Psoas muscle (tissue), 8 donors: ENCODE results near the gene UFSP2. TPM values are rescaled to one million over a fixed set of nuclear protein-coding genes. Genes with fewer than 3 reads are reported as not detected.
A peak's percentile ranks its signal among the peaks of the same experiment; 100 is the strongest.

Experiments used
- ATAC-seq, 4 donors: fragments of 200-7000 bp; cut with Tn5 transposase; one replicate each; pipeline ENCODE4 v1.9.1; 2020; ENCODE audit warnings: moderate library complexity in 3 of 4, mild to moderate bottlenecking in 2 of 4
- DNase-seq, 2 donors: peaks; one replicate each; pipeline ENCODE4 v3.0.0-alpha.2; 2020
- H3K27ac ChIP-seq: fragments of 200-600 bp; one replicate; pipeline ENCODE4 v1.8.0; 2022
- H3K27me3 ChIP-seq, 3 donors: fragments of 200-600 bp in 1 of 3; one replicate each; pipeline versions ENCODE4 v1.6.1 to v1.8.0; 2013 to 2022; ENCODE audit warnings: low read length in 2 of 3, mild to moderate bottlenecking in 2 of 3, moderate library complexity in 1 of 3; ENCODE audit not compliant: insufficient read depth in 3 of 3
- H3K36me3 ChIP-seq, 2 donors: fragments of 200-600 bp in 1 of 2; one replicate each; pipeline versions ENCODE4 v1.6.1 to v1.8.0; 2013 to 2022; ENCODE audit warnings: low read depth in 1 of 2, mild to moderate bottlenecking in 1 of 2, moderate library complexity in 1 of 2; ENCODE audit not compliant: insufficient read depth in 1 of 2
- H3K4me1 ChIP-seq: fragments of 200-600 bp; one replicate; pipeline ENCODE4 v1.8.0; 2022
- H3K4me3 ChIP-seq: fragments of 200-600 bp; one replicate; pipeline ENCODE4 v1.8.0; 2022; ENCODE audit warnings: mild to moderate bottlenecking
- H3K9me3 ChIP-seq: fragments of 200-600 bp; one replicate; pipeline ENCODE4 v1.8.0; 2022
- CTCF ChIP-seq: fragments of 200-600 bp; IDR thresholded peaks from one replicate; pipeline ENCODE4 v1.8.0; 2022; ENCODE audit warnings: antibody characterized with exemption
- WGBS, 3 donors: extraction: QIAGEN DNeasy Blood & Tissue Kit; methylation state at CpG; one replicate each; pipeline versions ENCODE4 v1.1.6 to v1.1.7; 2013; 5-methylcytosine and 5-hydroxymethylcytosine counted together
- intact Hi-C, 2 donors: fragments of 100-400 bp; cut with DNase I; formaldehyde crosslinking; loops; one replicate each; pipeline versions ENCODE4 v1.11.0 to v1.14.2; 2022
- polyA plus RNA-seq, 3 donors: library from polyadenylated mRNA; stranded (reverse); fragments of 200-250 nt; gene quantifications; one replicate each; pipeline ENCODE4 v1.2.3, GENCODE V29; 2013
- total RNA-seq, 4 donors: library from RNA; stranded (reverse); fragmentation: NEBNext Ultra II Directional in 2 of 4; extraction: Animal tissue kit (Norgen Biotek cat#: 25700) in 2 of 4; gene quantifications; one replicate each; pipeline versions ENCODE4 v1.2.1 to v1.2.4, GENCODE V29; 2021 to 2023
- donor health status: healthy with polysubstance abuse.
- donor health status: DM: no; HTN: no; CAD: no; lungs with moderate emphysema.
- donor health status: Bipolar disorder and iron deficiency.
- donor health status: healthy.
- donor health status: DM: yes; HTN: yes; CAD: no.
- donor health status: DM: no; HTN: no; CAD: no.
- donor health status: DM: no; HTN: no; CAD: no.
- donor health status: DM: yes; HTN: yes; CAD: no.

The UFSP2 gene
- total and polyA plus RNA-seq, 7 donors: 22.5 to 45.5 (median 33.8) TPM

- 57 to 65% (median 58%) methylated on average over 8 of the region's 8 CpGs for WGBS, 3 donors
- H3K9me3 ChIP-seq: no peaks in the 10 kb centered on the region
- ATAC-seq: no peak
- H3K27me3 ChIP-seq: no peaks in the 10 kb centered on the region
- peaks cover 4 to 64% of the 10 kb centered on the region in 2 donors for H3K36me3 ChIP-seq
- peak overlapping the region; percentile 17 for H3K4me3 ChIP-seq
- no peak for TF ChIP-seq CTCF
- peaks cover 15% of the 10 kb centered on the region for H3K4me1 ChIP-seq
- intact Hi-C loops: loop anchor here (5.0 to 10.0 kb wide), 5 partner anchors 193 to 745 kb away; partner anchors contain the start of genes CFAP97 (in 1 of the 2), SLC25A4 (in 1 of the 2) and SNX25 (in 1 of the 2)
- no peak for DNase-seq
- H3K27ac ChIP-seq: peak overlapping the region; percentile 34
Observed at GRCh38 chr4:185399466-185399865, 26.3 kb downstream of the UFSP2 start.

- H3K4me3 ChIP-seq: peak overlapping the region; percentile 84
- no peaks in the 10 kb centered on the region for H3K27me3 ChIP-seq
- H3K4me1 ChIP-seq: peaks cover 15% of the 10 kb centered on the region
- WGBS, 3 donors: 16 to 40% (median 34%) methylated on average over 2 of the region's 2 CpGs
- ATAC-seq (no peak), DNase-seq (no peak)
- peak overlapping the region; percentile 100 for H3K27ac ChIP-seq
- no peaks in the 10 kb centered on the region for H3K9me3 ChIP-seq
- intact Hi-C loops: loop anchor here (5.0 to 10.0 kb wide), 5 partner anchors 194 to 744 kb away; partner anchors contain the start of genes CFAP97 (in 1 of the 2), SLC25A4 (in 1 of the 2) and SNX25 (in 1 of the 2)
- TF ChIP-seq CTCF: no peak
- peaks cover 4 to 56% of the 10 kb centered on the region in 2 donors for H3K36me3 ChIP-seq
Observed at GRCh38 chr4:185398618-185399017, 27.1 kb downstream of the UFSP2 start.

- intact Hi-C loops: loop anchor here (5.0 to 10.0 kb wide), 5 partner anchors 192 to 742 kb away; partner anchors contain the start of genes CFAP97 (in 1 of the 2), SLC25A4 (in 1 of the 2) and SNX25 (in 1 of the 2)
- peaks cover 15% of the 10 kb centered on the region for H3K4me1 ChIP-seq
Observed at GRCh38 chr4:185396724-185397385, 28.9 kb downstream of the UFSP2 start, which contains the start of gene ANKRD37. TSS of gene ANKRD37 (plus strand) at chr4:185396841. CDS start at chr4:185396924, 83 bp downstream.

More at GRCh38 chr4:185396724-185397385, 28.9 kb downstream of the UFSP2 start, which contains the start of gene ANKRD37:
- Histone ChIP-seq H3K36me3 (peaks cover under 1 to 38% of the 10 kb centered on the region in 2 donors), H3K27me3 (no peaks in the 10 kb centered on the region), H3K4me3 (peak within 1 kb of the TSS; percentile 84), H3K9me3 (no peaks in the 10 kb centered on the region), H3K27ac (peak within 1 kb of the TSS; percentile 100)
- peak; percentile 9 for TF ChIP-seq CTCF
- ATAC-seq (peak; percentile 5 to 23 (median 8)), DNase-seq (peak in 1 of 2 donors; percentile 35)
- WGBS, 3 donors: 2 to 4% (median 2%) methylated on average over 37 to 38 of the region's 38 CpGs
